Neuronal stem cell (in vitro differentiated cells): ENCODE measurements around the gene PAPOLA.
A peak's percentile ranks its signal among the peaks of the same experiment; 100 is the strongest.

ENCODE experiments used
- DNase-seq: peaks from one replicate; pipeline ENCODE4 v3.0.0-alpha.2; 2013; ENCODE audit warnings: low spot score
- H2AFZ ChIP-seq: one replicate; pipeline ENCODE4 v1.6.1; 2013; ENCODE audit warnings: mild to moderate bottlenecking, low read length, inconsistent platforms
- H2AK5ac ChIP-seq: 2 replicates; pipeline ENCODE4 v1.6.1; 2013; ENCODE audit warnings: low read depth, mild to moderate bottlenecking, inconsistent platforms, low read length, moderate library complexity, mixed read lengths
- H2BK120ac ChIP-seq: 2 replicates; pipeline ENCODE4 v1.6.1; 2013; ENCODE audit warnings: low read depth, mild to moderate bottlenecking, inconsistent platforms, low read length, moderate library complexity, mixed read lengths
- H2BK12ac ChIP-seq: one replicate; pipeline ENCODE4 v1.6.1; 2013; ENCODE audit warnings: low read length, inconsistent platforms
- H2BK15ac ChIP-seq: 2 replicates; pipeline ENCODE4 v1.6.1; 2013; ENCODE audit warnings: mild to moderate bottlenecking, low read length, inconsistent platforms, mixed read lengths
- H2BK5ac ChIP-seq: one replicate; pipeline ENCODE4 v1.6.1; 2013; ENCODE audit warnings: inconsistent platforms, mild to moderate bottlenecking, low read length, moderate library complexity
- H3K14ac ChIP-seq: one replicate; pipeline ENCODE4 v1.6.1; 2013; ENCODE audit warnings: low read length, inconsistent platforms
- H3K18ac ChIP-seq: 2 replicates; pipeline ENCODE4 v1.6.1; 2013; ENCODE audit warnings: low read length, inconsistent platforms
- H3K23ac ChIP-seq: 2 replicates; pipeline ENCODE4 v1.6.1; 2013; ENCODE audit warnings: low read depth, mild to moderate bottlenecking, mixed read lengths, low read length, inconsistent platforms; ENCODE audit not compliant: poor library complexity
- H3K27ac ChIP-seq: replicated peaks from 3 replicates; pipeline ENCODE4 v1.5.1; 2013; ENCODE audit warnings: low read length, inconsistent platforms
- H3K27me3 ChIP-seq, 3 experiments: 2 replicates each; pipeline ENCODE4 v1.6.1; 2013; ENCODE audit warnings: low read length in 3 of 3, mild to moderate bottlenecking in 2 of 3, inconsistent platforms in 1 of 3, low read depth in 1 of 3, mixed read lengths in 1 of 3, moderate library complexity in 1 of 3; ENCODE audit not compliant: control insufficient read depth in 3 of 3, insufficient read depth in 3 of 3
- H3K36me3 ChIP-seq, 2 donors: replicated peaks in 1 of 2; 2 replicates each; pipeline ENCODE4 v1.6.1; 2013; ENCODE audit warnings: low read length in 2 of 2; ENCODE audit not compliant: control insufficient read depth in 2 of 2, insufficient read depth in 2 of 2
- H3K4ac ChIP-seq: 2 replicates; pipeline ENCODE4 v1.6.1; 2013; ENCODE audit warnings: inconsistent platforms, mild to moderate bottlenecking, low read length, moderate library complexity
- H3K4me1 ChIP-seq, 2 donors: 1 replicate in 1 of 2; 2 replicates in 1 of 2; pipeline ENCODE4 v1.6.1; 2013; ENCODE audit warnings: low read length in 2 of 2, low read depth in 1 of 2; ENCODE audit not compliant: control insufficient read depth in 2 of 2, insufficient read depth in 1 of 2
- H3K4me2 ChIP-seq: one replicate; pipeline ENCODE4 v1.6.1; 2013; ENCODE audit warnings: mild to moderate bottlenecking, low read length, inconsistent platforms; ENCODE audit not compliant: insufficient read depth, poor library complexity, severe bottlenecking
- H3K4me3 ChIP-seq, 2 donors: 2 replicates each; pipeline ENCODE4 v1.5.1; 2013; ENCODE audit warnings: low read length in 2 of 2, mild to moderate bottlenecking in 2 of 2, inconsistent platforms in 1 of 2, moderate library complexity in 1 of 2
- H3K79me1 ChIP-seq: one replicate; pipeline ENCODE4 v1.6.1; 2013; ENCODE audit warnings: low read depth, mild to moderate bottlenecking, inconsistent platforms, low read length, moderate library complexity
- H3K9ac ChIP-seq: one replicate; pipeline ENCODE4 v1.6.1; 2013; ENCODE audit warnings: mild to moderate bottlenecking, low read depth, low read length, inconsistent platforms; ENCODE audit not compliant: poor library complexity
- H3K9me3 ChIP-seq, 2 donors: replicated peaks in 1 of 2; 2 replicates each; pipeline versions ENCODE3 to v1.6.1; 2013; ENCODE audit warnings: low read length in 2 of 2, mild to moderate bottlenecking in 2 of 2, inconsistent platforms in 1 of 2, low read depth in 1 of 2, mixed read lengths in 1 of 2, moderate library complexity in 1 of 2; ENCODE audit not compliant: control insufficient read depth in 2 of 2, insufficient read depth in 1 of 2
- H4K8ac ChIP-seq: one replicate; pipeline ENCODE4 v1.6.1; 2013; ENCODE audit warnings: low read depth, mild to moderate bottlenecking, inconsistent platforms, low read length, moderate library complexity
- H4K91ac ChIP-seq: one replicate; pipeline ENCODE4 v1.6.1; 2013; ENCODE audit warnings: low read length, low read depth, mild to moderate bottlenecking, inconsistent platforms; ENCODE audit not compliant: poor library complexity
- WGBS, 2 donors: extraction: QIAGEN DNeasy Blood & Tissue Kit; methylation state at CpG; one replicate each; pipeline ENCODE4 v1.1.7; 2013; ENCODE audit warnings: missing lambda C conversion rate in 2 of 2, mixed read lengths in 1 of 2; ENCODE audit not compliant: insufficient read length in 2 of 2, insufficient replicate concordance in 1 of 2; ENCODE audit errors: extremely low coverage in 2 of 2; 5-methylcytosine and 5-hydroxymethylcytosine counted together

PAPOLA gene

GRCh38 chr14:96586056-96586455 is 83.9 kb downstream of the PAPOLA start:
- Histone ChIP-seq H2BK5ac (no peak overlapping the region), H4K8ac (no peak overlapping the region), H3K4me3 (no peak overlapping the region), H3K18ac (no peak overlapping the region), H2BK120ac (no peak overlapping the region), H3K4me2 (no peak overlapping the region), H2AK5ac (no peak overlapping the region), H2BK12ac (no peak overlapping the region), H3K23ac (no peak overlapping the region), H4K91ac (no peak overlapping the region), H3K36me3 (no peaks in the 10 kb centered on the region), H2AFZ (no peak overlapping the region), H2BK15ac (no peak overlapping the region), H3K79me1 (no peaks in the 10 kb centered on the region), H3K27me3 (no peaks in the 10 kb centered on the region), H3K9ac (no peak overlapping the region), H3K4ac (no peak overlapping the region), H3K14ac (no peak overlapping the region), H3K27ac (no peak overlapping the region), H3K9me3 (no peaks in the 10 kb centered on the region), H3K4me1 (peaks cover 9 to 32% of the 10 kb centered on the region in 2 donors)
- DNase-seq = no peak
- WGBS, 2 donors = no CpG with 5 or more reads among the region's 11 CpGs

- Histone ChIP-seq H3K9ac (no peak overlapping the region), H2BK12ac (no peak overlapping the region), H3K4me1 (peaks cover 9 to 32% of the 10 kb centered on the region in 2 donors), H3K18ac (peak overlapping the region; percentile 55), H3K23ac (no peak overlapping the region), H3K4me3 (no peak overlapping the region), H3K9me3 (no peaks in the 10 kb centered on the region), H2BK5ac (no peak overlapping the region), H2AK5ac (peak overlapping the region; percentile 43), H3K36me3 (no peaks in the 10 kb centered on the region), H3K14ac (no peak overlapping the region), H4K8ac (no peak overlapping the region), H3K27ac (no peak overlapping the region), H3K4me2 (no peak overlapping the region), H2BK15ac (no peak overlapping the region), H4K91ac (no peak overlapping the region), H2AFZ (peak overlapping the region; percentile 51), H3K27me3 (no peaks in the 10 kb centered on the region), H3K79me1 (no peaks in the 10 kb centered on the region), H2BK120ac (no peak overlapping the region), H3K4ac (no peak overlapping the region)
- no peak for DNase-seq
- WGBS, 2 donors = no CpG with 5 or more reads among the region's 21 CpGs
Observed at GRCh38 chr14:96586921-96587822, 85.0 kb downstream of the PAPOLA start.

GRCh38 chr14:96587823-96588385 is 85.7 kb downstream of the PAPOLA start:
- Histone ChIP-seq H3K4me2 (no peak overlapping the region), H3K27ac (no peak overlapping the region), H2BK5ac (no peak overlapping the region), H3K18ac (no peak overlapping the region), H2BK120ac (no peak overlapping the region), H3K36me3 (no peaks in the 10 kb centered on the region), H3K14ac (no peak overlapping the region), H3K9ac (no peak overlapping the region), H2BK12ac (no peak overlapping the region), H2AK5ac (no peak overlapping the region), H4K91ac (no peak overlapping the region), H3K4me1 (peaks cover 9 to 30% of the 10 kb centered on the region in 2 donors), H2BK15ac (no peak overlapping the region), H3K4me3 (no peak overlapping the region), H3K4ac (no peak overlapping the region), H2AFZ (peak overlapping the region; percentile 68), H3K27me3 (peaks cover 0 to under 1% (median 0%) of the 10 kb centered on the region in 3 experiments), H3K9me3 (no peaks in the 10 kb centered on the region), H4K8ac (no peak overlapping the region), H3K79me1 (no peaks in the 10 kb centered on the region), H3K23ac (no peak overlapping the region)
- WGBS, 2 donors = no CpG with 5 or more reads among the region's 6 CpGs
- no peak for DNase-seq
